GM20000 (cell line): ENCODE measurements around the gene NUDT13.
"Not testable (repeated sequence)": the region's sequence is repeated elsewhere in the genome, so short reads cannot be mapped to it uniquely, and the experiment has no call there.

Experiments
- DNase-seq: peaks from one replicate; pipeline ENCODE4 v3.0.0; 2012; ENCODE audit warnings: low spot score
- TF ChIP-seq, protein P1 (sequence below): IDR thresholded peaks from 2 replicates; pipeline ENCODE4 v1.5.1; 2012; ENCODE audit warnings: mild to moderate bottlenecking, control low read depth; ENCODE audit errors: extremely low read depth, missing control alignments

NUDT13 gene

GRCh38 chr10:73131913-73132686, 21.8 kb downstream of the NUDT13 start:
- TF ChIP-seq, protein P1, sequence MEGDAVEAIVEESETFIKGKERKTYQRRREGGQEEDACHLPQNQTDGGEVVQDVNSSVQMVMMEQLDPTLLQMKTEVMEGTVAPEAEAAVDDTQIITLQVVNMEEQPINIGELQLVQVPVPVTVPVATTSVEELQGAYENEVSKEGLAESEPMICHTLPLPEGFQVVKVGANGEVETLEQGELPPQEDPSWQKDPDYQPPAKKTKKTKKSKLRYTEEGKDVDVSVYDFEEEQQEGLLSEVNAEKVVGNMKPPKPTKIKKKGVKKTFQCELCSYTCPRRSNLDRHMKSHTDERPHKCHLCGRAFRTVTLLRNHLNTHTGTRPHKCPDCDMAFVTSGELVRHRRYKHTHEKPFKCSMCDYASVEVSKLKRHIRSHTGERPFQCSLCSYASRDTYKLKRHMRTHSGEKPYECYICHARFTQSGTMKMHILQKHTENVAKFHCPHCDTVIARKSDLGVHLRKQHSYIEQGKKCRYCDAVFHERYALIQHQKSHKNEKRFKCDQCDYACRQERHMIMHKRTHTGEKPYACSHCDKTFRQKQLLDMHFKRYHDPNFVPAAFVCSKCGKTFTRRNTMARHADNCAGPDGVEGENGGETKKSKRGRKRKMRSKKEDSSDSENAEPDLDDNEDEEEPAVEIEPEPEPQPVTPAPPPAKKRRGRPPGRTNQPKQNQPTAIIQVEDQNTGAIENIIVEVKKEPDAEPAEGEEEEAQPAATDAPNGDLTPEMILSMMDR: no peak
- no peak for DNase-seq

GRCh38 chr10:73134727-73135126, 24.5 kb downstream of the NUDT13 start:
- TF ChIP-seq, protein P1: no peak
- no peak for DNase-seq

GRCh38 chr10:73136627-73137026, 26.4 kb downstream of the NUDT13 start:
- TF ChIP-seq, protein P1: no peak
- DNase-seq: no peak

DNA sequence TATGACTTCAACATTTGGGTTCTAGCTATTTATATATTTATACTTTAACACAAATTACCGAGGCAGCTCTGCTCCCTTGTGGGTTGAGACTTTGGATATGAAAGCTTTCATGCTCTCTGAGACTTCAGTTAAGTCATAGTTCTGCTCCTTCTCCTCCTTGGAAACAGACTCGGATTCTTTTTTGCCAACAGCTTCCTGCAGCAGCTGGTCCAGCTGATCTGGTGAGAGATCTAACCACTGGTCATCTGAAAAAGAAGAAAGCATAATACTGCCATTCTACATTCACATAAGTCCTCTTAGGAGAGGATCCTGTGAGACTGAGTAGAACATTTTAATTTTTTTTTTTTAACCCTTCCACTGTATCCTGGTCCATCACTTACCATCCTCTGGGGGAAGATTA, 29.0 kb downstream of the NUDT13 start:
- no peak for DNase-seq
- TF ChIP-seq, protein P1: no peak

DNA sequence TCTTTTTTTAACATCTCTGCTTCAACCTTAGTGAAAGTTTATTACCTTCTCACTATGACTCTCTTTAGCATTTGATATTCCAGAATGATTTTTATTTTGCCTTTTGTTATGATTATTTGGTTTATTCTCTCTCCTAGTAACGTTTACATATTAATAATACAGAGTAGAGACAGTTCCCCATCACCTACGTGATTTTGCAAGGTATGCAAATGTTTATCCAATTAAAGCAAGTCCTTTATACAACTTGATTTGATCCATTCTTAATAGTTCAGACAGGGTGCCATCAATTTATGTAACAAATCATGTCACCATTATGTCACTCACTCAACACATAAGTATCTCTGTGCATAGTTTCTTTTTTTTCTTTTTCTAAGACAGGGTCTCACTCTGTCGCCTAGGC, 31.3 kb downstream of the NUDT13 start:
- DNase-seq: no peak
- TF ChIP-seq, protein P1: no peak

- DNase-seq: not testable (repeated sequence)
Observed at GRCh38 chr10:73150633-73151413, 40.6 kb downstream of the NUDT13 start.

GRCh38 chr10:73152009-73152408, 41.8 kb downstream of the NUDT13 start:
- TF ChIP-seq, protein P1: no peak

GRCh38 chr10:73156054-73156453, 45.8 kb downstream of the NUDT13 start:
- no peak for DNase-seq
- TF ChIP-seq, protein P1: no peak

More at GRCh38 chr10:73152009-73152408, 41.8 kb downstream of the NUDT13 start:
- DNase-seq: no peak
